HL-60 (cell line): Measurements from ENCODE around the gene TECRL.

Experiments
- DNase-seq, 2 experiments: peaks; one replicate each; pipeline ENCODE4 v3.0.0-alpha.2; 2010 to 2020; ENCODE audit warnings: low read depth in 1 of 2, low spot score in 1 of 2
- H3K27ac ChIP-seq: fragments of 250-450 bp; sonication (Bioruptor Pico); replicated peaks from 2 replicates; pipeline ENCODE4 v1.5.1; 2020; ENCODE audit warnings: mild to moderate bottlenecking, moderate library complexity
- H3K27me3 ChIP-seq: fragments of 250-450 bp; sonication (Bioruptor Pico); 2 replicates; pipeline ENCODE4 v1.5.1; 2021; ENCODE audit warnings: mild to moderate bottlenecking, moderate library complexity; ENCODE audit not compliant: insufficient read depth, poor library complexity, severe bottlenecking
- H3K4me3 ChIP-seq: replicated peaks from 2 replicates; pipeline ENCODE4 v1.5.1; 2011; ENCODE audit warnings: mild to moderate bottlenecking, control low read depth, low read length; ENCODE audit not compliant: insufficient read depth
- GABPA ChIP-seq: IDR thresholded peaks from 2 replicates; pipeline ENCODE4 v1.6.1; 2012; ENCODE audit warnings: low read depth
- POLR2AphosphoS5 ChIP-seq: IDR thresholded peaks from 2 replicates; pipeline ENCODE4 v1.6.1; 2012; ENCODE audit warnings: low read depth
- SPI1 ChIP-seq: IDR thresholded peaks from 2 replicates; pipeline ENCODE4 v1.6.1; 2012; ENCODE audit warnings: low read depth, mild to moderate bottlenecking, borderline replicate concordance
- TF ChIP-seq, protein P1 (sequence below): IDR thresholded peaks from one replicate; pipeline ENCODE4 v1.5.1; 2011; ENCODE audit warnings: low read length, control low read depth, inconsistent platforms; ENCODE audit not compliant: insufficient read depth
- TF ChIP-seq, protein P2 (sequence below): IDR thresholded peaks from 2 replicates; pipeline ENCODE4 v1.6.1; 2012; ENCODE audit warnings: low read depth; ENCODE audit not compliant: insufficient replicate concordance

TECRL gene

DNA sequence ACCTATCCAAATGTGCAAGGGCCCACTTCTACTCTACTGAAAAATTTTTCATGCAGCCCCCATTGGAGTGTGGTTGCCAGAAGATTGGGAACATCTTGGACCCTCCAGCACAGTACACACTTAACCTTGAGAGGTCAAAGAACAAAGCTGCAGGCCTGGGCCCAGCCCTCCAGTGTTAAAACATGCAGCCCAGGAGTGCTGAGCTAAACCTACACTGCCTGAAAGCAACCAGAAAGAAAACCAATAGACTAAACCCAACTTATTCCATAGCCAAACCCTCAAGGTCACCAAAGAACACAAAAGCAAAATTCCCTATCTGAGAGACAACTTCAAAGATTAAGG is 47.9 kb downstream of the TECRL start:
- Histone ChIP-seq H3K27ac (no peak overlapping the region), H3K27me3 (no peaks in the 10 kb centered on the region), H3K4me3 (no peak overlapping the region)
- TF ChIP-seq SPI1, result no peak
- no peak for DNase-seq

DNA sequence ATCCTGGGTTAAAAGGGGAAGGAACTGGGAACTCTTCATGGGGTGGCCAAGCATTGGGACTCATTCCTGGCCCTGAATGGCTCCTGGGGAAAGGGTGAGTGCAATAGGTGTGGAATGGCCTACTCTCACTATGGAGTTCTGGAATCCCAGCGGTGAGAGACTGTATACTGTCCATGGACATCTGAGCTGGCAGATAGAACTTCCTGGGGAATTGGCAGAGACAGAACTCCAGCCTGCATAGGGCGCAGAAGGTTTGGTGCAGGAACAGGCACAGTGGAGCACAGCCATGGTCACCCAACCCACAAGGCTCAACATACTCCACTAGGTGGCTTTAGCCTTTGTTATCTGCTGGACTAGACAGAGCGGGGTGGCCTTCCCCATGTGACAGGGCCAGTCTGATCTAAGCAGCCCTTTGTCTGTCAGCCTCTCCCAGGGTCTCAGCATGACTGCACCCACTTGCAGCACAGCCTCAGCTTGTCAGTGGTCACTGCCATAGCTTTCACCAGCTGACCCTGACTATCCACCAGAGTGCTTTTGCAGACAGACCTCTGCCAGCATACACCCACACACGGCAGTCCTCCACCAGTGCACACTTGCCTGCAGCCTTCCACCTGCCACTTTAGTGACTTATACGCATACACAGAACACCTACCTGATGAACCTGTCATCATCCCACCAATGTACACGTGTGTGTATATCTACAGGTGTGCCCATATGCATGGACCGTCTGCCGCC is 48.4 kb downstream of the TECRL start:
- Histone ChIP-seq H3K4me3 (no peak overlapping the region), H3K27me3 (no peaks in the 10 kb centered on the region), H3K27ac (no peak overlapping the region)
- TF ChIP-seq SPI1 (no peak), GABPA (no peak), POLR2AphosphoS5 (no peak)
- TF ChIP-seq, protein P1, sequence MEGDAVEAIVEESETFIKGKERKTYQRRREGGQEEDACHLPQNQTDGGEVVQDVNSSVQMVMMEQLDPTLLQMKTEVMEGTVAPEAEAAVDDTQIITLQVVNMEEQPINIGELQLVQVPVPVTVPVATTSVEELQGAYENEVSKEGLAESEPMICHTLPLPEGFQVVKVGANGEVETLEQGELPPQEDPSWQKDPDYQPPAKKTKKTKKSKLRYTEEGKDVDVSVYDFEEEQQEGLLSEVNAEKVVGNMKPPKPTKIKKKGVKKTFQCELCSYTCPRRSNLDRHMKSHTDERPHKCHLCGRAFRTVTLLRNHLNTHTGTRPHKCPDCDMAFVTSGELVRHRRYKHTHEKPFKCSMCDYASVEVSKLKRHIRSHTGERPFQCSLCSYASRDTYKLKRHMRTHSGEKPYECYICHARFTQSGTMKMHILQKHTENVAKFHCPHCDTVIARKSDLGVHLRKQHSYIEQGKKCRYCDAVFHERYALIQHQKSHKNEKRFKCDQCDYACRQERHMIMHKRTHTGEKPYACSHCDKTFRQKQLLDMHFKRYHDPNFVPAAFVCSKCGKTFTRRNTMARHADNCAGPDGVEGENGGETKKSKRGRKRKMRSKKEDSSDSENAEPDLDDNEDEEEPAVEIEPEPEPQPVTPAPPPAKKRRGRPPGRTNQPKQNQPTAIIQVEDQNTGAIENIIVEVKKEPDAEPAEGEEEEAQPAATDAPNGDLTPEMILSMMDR, result no peak
- TF ChIP-seq, protein P2, sequence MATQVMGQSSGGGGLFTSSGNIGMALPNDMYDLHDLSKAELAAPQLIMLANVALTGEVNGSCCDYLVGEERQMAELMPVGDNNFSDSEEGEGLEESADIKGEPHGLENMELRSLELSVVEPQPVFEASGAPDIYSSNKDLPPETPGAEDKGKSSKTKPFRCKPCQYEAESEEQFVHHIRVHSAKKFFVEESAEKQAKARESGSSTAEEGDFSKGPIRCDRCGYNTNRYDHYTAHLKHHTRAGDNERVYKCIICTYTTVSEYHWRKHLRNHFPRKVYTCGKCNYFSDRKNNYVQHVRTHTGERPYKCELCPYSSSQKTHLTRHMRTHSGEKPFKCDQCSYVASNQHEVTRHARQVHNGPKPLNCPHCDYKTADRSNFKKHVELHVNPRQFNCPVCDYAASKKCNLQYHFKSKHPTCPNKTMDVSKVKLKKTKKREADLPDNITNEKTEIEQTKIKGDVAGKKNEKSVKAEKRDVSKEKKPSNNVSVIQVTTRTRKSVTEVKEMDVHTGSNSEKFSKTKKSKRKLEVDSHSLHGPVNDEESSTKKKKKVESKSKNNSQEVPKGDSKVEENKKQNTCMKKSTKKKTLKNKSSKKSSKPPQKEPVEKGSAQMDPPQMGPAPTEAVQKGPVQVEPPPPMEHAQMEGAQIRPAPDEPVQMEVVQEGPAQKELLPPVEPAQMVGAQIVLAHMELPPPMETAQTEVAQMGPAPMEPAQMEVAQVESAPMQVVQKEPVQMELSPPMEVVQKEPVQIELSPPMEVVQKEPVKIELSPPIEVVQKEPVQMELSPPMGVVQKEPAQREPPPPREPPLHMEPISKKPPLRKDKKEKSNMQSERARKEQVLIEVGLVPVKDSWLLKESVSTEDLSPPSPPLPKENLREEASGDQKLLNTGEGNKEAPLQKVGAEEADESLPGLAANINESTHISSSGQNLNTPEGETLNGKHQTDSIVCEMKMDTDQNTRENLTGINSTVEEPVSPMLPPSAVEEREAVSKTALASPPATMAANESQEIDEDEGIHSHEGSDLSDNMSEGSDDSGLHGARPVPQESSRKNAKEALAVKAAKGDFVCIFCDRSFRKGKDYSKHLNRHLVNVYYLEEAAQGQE, result no peak
- DNase-seq, result no peak

DNA sequence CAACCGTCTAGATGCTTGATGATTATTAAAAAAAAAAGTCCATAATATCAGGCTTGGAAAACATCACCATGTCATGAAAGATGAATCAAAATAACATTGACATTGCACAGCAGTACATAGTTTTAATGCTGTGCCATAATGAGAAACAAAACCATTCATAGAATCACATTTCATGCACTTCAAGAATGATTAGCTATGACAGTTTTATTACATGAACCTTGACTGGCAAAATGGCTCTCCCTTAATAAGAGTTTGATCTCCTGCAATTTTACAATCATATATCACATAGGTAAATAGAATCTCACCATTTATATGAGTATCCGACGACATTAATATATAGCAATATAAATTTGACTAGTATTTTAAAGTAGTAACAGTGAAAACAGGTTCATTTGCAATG is 49.8 kb downstream of the TECRL start:
- DNase-seq, result no peak
- Histone ChIP-seq H3K4me3 (no peak overlapping the region), H3K27me3 (no peaks in the 10 kb centered on the region), H3K27ac (no peak overlapping the region)
- TF ChIP-seq GABPA (no peak), POLR2AphosphoS5 (no peak), SPI1 (no peak)
- TF ChIP-seq, protein P2, result no peak
- TF ChIP-seq, protein P1, result no peak

DNA sequence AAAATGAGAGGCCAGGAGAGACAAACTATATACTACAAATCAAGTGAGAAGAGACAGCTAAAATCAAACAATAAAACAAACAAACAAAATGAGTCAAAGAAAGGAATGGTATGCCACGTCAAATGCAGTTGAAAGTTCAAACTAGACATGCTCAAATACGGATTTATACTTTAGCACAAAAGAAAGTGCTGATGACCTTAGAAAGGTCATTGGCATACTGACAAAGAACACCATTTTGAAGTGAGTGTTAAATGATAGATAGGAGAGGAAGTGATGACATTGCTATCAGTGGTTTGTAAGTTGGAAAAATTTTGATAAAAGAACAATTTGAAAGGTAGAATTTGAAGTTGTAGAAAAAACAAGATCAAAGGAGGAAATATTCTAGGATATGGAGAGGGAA is 55.3 kb downstream of the TECRL start:
- no peak for DNase-seq

More for the DNA sequence above, 55.3 kb downstream of the TECRL start:
- Histone ChIP-seq H3K27me3 (no peaks in the 10 kb centered on the region), H3K27ac (no peak overlapping the region), H3K4me3 (no peak overlapping the region)
- TF ChIP-seq, protein P2, result no peak
- no peak for TF ChIP-seq POLR2AphosphoS5
- TF ChIP-seq, protein P1, result no peak
- no peak for TF ChIP-seq GABPA
- TF ChIP-seq SPI1, result no peak
